ENCODE results near the gene GAL3ST2.
"Not testable (repeated sequence)": the region's sequence is repeated elsewhere in the genome, so short reads cannot be mapped to it uniquely, and the experiment has no call there.

The GAL3ST2 gene

DNA sequence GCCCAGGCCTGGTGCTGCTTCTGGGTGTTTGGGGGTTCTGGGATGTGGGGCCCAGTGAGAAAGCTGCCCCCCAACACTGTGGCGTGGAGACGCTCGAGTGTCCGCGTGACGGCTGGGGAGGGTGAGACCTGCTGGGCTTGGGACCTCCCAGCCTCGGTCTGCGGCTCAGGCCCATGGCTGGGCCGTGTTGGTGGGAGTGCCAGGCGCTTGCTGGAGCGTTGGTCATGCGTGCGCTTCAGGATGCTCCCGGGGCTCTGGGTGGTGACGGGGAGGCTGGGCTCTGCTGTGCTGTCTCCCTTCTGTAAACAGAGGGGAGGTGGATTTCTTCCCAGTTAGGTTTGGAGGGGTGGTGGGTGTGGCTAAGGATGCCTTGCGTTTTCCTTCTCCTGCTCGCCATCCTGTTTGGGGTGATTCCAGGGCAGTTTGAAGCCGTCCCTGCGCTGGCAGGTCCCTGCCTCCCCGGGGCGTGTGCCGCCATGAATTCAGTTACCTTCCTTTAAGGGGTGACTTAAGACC lies 606 bp downstream of the GAL3ST2 start:
- H3K9ac ChIP-seq (ENCODE audit: low read length), result no peak overlapping the region
- no peaks in the 10 kb centered on the region for H3K79me2 ChIP-seq (ENCODE audit: low read length)
- H3K27ac ChIP-seq (ENCODE audit: low read length), result no peak overlapping the region
- peaks cover 5% of the 10 kb centered on the region; the same call in 1 of the 2 replicates for H3K4me1 ChIP-seq (ENCODE audit: low read length)
- H3K9me3 ChIP-seq (replicated peaks; ENCODE audit: insufficient read depth, low read length), result no peaks in the 10 kb centered on the region
- H3K36me3 ChIP-seq (replicated peaks; ENCODE audit: insufficient read depth, low read length), result no peaks in the 10 kb centered on the region
- no peak overlapping the region for H3K4me3 ChIP-seq (ENCODE audit: low read length)
- no peaks in the 10 kb centered on the region; the same call in 1 of the 2 replicates for H3F3A ChIP-seq (ENCODE audit: insufficient read depth, low read length)
- no peak for DNase-seq
- H2AFZ ChIP-seq (ENCODE audit: low read length), result no peak overlapping the region
- TF ChIP-seq CTCF (IDR thresholded peaks at IDR 0.05; ENCODE audit: low read length), result no peak
- TF ChIP-seq EZH2 (optimal IDR thresholded peaks at IDR 0.05; ENCODE audit: low read depth, low read length), result no peak
- TF ChIP-seq EZH2phosphoT487 (IDR thresholded peaks at IDR 0.05; ENCODE audit: low read length), result no peak
- no peaks in the 10 kb centered on the region for H4K20me1 ChIP-seq (ENCODE audit: insufficient read depth, low read length)
- H3K4me2 ChIP-seq (ENCODE audit: low read depth, low read length), result no peak overlapping the region
- H3K27me3 ChIP-seq (replicated peaks; ENCODE audit: insufficient read depth, low read length), result peaks cover 36% of the 10 kb centered on the region
- no peaks in the 10 kb centered on the region for H3K9me2 ChIP-seq (replicated peaks; ENCODE audit: insufficient read depth, low read length)

DNA sequence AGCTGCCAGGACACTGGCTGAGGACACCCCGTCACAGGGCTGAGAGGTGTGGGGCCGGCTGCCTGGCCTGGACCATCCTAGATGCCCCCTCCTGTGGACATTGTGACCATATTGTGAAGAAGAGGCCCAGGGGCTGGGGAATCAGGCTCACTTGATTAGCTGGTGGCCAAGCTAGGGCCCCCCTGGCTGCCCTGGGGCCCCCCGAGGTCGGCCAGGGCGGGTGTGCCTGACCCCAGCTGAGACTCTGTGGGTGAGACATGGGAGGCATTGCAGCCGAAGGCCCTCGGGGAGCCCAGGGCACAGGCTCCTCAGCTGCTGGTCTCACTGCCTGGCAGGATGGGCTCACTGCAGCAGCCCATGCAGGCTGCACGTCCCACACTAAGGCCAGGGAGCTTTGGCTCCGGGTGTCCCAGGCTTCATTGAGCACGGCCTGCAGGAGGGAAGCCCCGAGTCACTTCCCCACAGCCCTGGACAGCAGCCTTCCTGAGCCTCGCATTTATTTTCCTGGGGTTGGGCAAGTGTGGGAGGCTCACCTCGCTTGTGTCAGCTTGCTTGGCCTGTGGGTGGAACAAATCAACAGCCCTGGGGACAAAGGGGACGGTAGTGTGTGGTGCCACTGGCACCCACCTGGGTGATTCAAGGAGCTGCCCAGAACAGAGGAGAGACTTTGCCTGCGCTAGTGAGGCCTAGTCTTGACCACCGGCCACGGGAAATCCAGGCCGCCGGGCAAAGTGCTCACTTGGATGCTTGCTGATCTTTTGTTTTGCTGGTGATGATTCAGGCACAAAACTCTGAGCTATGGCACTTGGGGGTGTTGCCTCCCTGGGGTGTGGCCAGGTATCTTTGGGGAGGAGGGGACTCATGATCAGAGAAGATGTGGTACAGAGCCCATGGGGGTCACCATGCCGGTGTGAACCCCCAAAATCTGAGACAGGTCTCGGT lies 1.3 kb downstream of the GAL3ST2 start:
- H3F3A ChIP-seq (ENCODE audit: insufficient read depth, low read length), result no peaks in the 10 kb centered on the region
- TF ChIP-seq EZH2phosphoT487 (IDR thresholded peaks at IDR 0.05; ENCODE audit: low read length) (no peak), EZH2 (optimal IDR thresholded peaks at IDR 0.05; ENCODE audit: low read depth, low read length) (no peak), CTCF (IDR thresholded peaks at IDR 0.05; ENCODE audit: low read length) (no peak)
- no peaks in the 10 kb centered on the region for H4K20me1 ChIP-seq (ENCODE audit: insufficient read depth, low read length)
- no peak overlapping the region for H3K4me3 ChIP-seq (ENCODE audit: low read length)
- H3K9ac ChIP-seq (ENCODE audit: low read length), result no peak overlapping the region
- H3K36me3 ChIP-seq (replicated peaks; ENCODE audit: insufficient read depth, low read length), result no peaks in the 10 kb centered on the region
- peaks cover 36% of the 10 kb centered on the region for H3K27me3 ChIP-seq (replicated peaks; ENCODE audit: insufficient read depth, low read length)
- H3K9me2 ChIP-seq (replicated peaks; ENCODE audit: insufficient read depth, low read length), result no peaks in the 10 kb centered on the region
- no peak for DNase-seq
- H2AFZ ChIP-seq (ENCODE audit: low read length), result no peak overlapping the region
- no peak overlapping the region for H3K4me2 ChIP-seq (ENCODE audit: low read depth, low read length)
- H3K79me2 ChIP-seq (ENCODE audit: low read length), result no peaks in the 10 kb centered on the region
- no peak overlapping the region for H3K27ac ChIP-seq (ENCODE audit: low read length)
- H3K4me1 ChIP-seq (ENCODE audit: low read length), result no peaks in the 10 kb centered on the region
- H3K9me3 ChIP-seq (replicated peaks; ENCODE audit: insufficient read depth, low read length), result no peaks in the 10 kb centered on the region

GRCh38 chr2:241780939-241781569 lies 4.4 kb downstream of the GAL3ST2 start:
- DNase-seq, result no peak
- Histone ChIP-seq H3K27me3 (replicated peaks; ENCODE audit: insufficient read depth, low read length) (peaks cover 15% of the 10 kb centered on the region; the same call in 1 of the 2 replicates), H3K9me2 (replicated peaks; ENCODE audit: insufficient read depth, low read length) (no peaks in the 10 kb centered on the region), H4K20me1 (ENCODE audit: insufficient read depth, low read length) (no peaks in the 10 kb centered on the region), H3K27ac (ENCODE audit: low read length) (no peak overlapping the region), H3F3A (ENCODE audit: insufficient read depth, low read length) (no peaks in the 10 kb centered on the region), H3K9ac (ENCODE audit: low read length) (no peak overlapping the region), H3K4me1 (ENCODE audit: low read length) (no peaks in the 10 kb centered on the region), H2AFZ (ENCODE audit: low read length) (no peak overlapping the region), H3K4me3 (ENCODE audit: low read length) (no peak overlapping the region), H3K9me3 (replicated peaks; ENCODE audit: insufficient read depth, low read length) (no peaks in the 10 kb centered on the region), H3K79me2 (ENCODE audit: low read length) (no peaks in the 10 kb centered on the region), H3K4me2 (ENCODE audit: low read depth, low read length) (no peak overlapping the region), H3K36me3 (replicated peaks; ENCODE audit: insufficient read depth, low read length) (no peaks in the 10 kb centered on the region)
- no peak for TF ChIP-seq CTCF (IDR thresholded peaks at IDR 0.05; ENCODE audit: low read length)
- no peak for TF ChIP-seq EZH2phosphoT487 (IDR thresholded peaks at IDR 0.05; ENCODE audit: low read length)
- no peak for TF ChIP-seq EZH2 (optimal IDR thresholded peaks at IDR 0.05; ENCODE audit: low read depth, low read length)

DNA sequence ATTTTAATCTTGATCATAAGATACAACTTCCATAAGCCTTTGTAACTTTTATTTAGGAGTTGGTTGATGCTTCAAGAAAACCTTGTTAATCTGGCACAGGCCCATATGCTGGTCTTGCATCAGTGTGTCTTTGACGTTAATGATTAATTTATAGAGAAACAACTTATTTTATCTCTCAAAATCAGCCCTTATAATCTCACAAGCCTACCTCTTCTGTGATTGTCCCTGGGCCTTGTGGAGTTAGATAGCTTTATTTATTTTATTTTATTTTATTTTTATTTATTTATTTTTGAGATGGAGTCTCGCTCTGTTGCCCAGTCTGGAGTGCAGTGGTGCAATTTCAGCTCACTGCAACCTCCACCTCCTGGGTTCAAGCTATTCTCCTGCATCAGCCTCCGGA lies 5.4 kb downstream of the GAL3ST2 start:
- not testable (repeated sequence) for H3K36me3 ChIP-seq (replicated peaks; ENCODE audit: insufficient read depth, low read length); H3K9me3 ChIP-seq (replicated peaks; ENCODE audit: insufficient read depth, low read length); H3K4me1 ChIP-seq (ENCODE audit: low read length); H3K9me2 ChIP-seq (replicated peaks; ENCODE audit: insufficient read depth, low read length); DNase-seq; H4K20me1 ChIP-seq (ENCODE audit: insufficient read depth, low read length); H3F3A ChIP-seq (ENCODE audit: insufficient read depth, low read length); H2AFZ ChIP-seq (ENCODE audit: low read length); H3K27me3 ChIP-seq (replicated peaks; ENCODE audit: insufficient read depth, low read length); H3K27ac ChIP-seq (ENCODE audit: low read length); H3K9ac ChIP-seq (ENCODE audit: low read length); H3K4me2 ChIP-seq (ENCODE audit: low read depth, low read length); H3K79me2 ChIP-seq (ENCODE audit: low read length); H3K4me3 ChIP-seq (ENCODE audit: low read length)
